Activated T-cell treated with anti-CD3 and anti-CD28 coated beads, Interleukin-2, amount 50 U/mL, for 24 hours (primary cell): ENCODE measurements around the gene GIPC1.
A peak's percentile ranks its signal among the peaks of the same experiment; 100 is the strongest.

Source experiments
- DNase-seq: peaks from one replicate; pipeline ENCODE4 v3.0.0-alpha.2; 2020
- H3K27ac Mint-ChIP-seq: 2 replicates; pipeline ENCODE4 v1.8.0; 2020; ENCODE audit warnings: mild to moderate bottlenecking, mixed read lengths
- H3K27me3 Mint-ChIP-seq: 2 replicates; pipeline ENCODE4 v1.8.0; 2020; ENCODE audit warnings: mixed read lengths
- H3K36me3 Mint-ChIP-seq: 2 replicates; pipeline ENCODE4 v1.8.0; 2020; ENCODE audit warnings: low read depth, mixed read lengths
- H3K4me1 Mint-ChIP-seq: 2 replicates; pipeline ENCODE4 v1.8.0; 2020; ENCODE audit warnings: low read depth, mixed read lengths
- H3K4me3 Mint-ChIP-seq: 2 replicates; pipeline ENCODE4 v1.8.0; 2020; ENCODE audit warnings: mild to moderate bottlenecking, moderate library complexity, mixed read lengths
- H3K9me3 Mint-ChIP-seq: 2 replicates; pipeline ENCODE4 v1.8.0; 2020; ENCODE audit warnings: mixed read lengths

GIPC1 gene

DNA sequence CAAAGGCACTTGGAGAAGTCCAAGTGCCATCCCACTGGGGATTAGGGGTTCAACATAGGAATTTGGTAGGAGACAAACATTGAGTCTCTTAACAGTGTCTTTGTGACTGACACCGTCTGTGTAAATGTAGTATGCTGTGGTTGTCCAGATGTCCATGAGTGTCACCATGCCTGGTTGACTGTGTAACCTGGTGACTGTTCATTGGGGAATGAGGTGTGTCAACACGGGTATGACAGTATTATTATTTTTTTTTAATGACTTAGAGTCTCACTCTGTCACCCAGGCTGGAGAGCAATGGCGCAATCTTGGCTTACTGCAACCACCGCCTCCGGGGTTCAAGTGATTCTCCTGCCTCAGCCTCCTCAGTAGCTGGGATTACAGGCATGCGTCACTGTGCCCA lies 46.6 kb downstream of the GIPC1 start:
- no peak for DNase-seq
- Mint-ChIP-seq H3K9me3 (no peaks in the 10 kb centered on the region), H3K4me1 (peaks cover 18% of the 10 kb centered on the region), H3K36me3 (peaks cover 89% of the 10 kb centered on the region), H3K27ac (peak overlapping the region; percentile 44), H3K27me3 (no peaks in the 10 kb centered on the region), H3K4me3 (no peak overlapping the region)

DNA sequence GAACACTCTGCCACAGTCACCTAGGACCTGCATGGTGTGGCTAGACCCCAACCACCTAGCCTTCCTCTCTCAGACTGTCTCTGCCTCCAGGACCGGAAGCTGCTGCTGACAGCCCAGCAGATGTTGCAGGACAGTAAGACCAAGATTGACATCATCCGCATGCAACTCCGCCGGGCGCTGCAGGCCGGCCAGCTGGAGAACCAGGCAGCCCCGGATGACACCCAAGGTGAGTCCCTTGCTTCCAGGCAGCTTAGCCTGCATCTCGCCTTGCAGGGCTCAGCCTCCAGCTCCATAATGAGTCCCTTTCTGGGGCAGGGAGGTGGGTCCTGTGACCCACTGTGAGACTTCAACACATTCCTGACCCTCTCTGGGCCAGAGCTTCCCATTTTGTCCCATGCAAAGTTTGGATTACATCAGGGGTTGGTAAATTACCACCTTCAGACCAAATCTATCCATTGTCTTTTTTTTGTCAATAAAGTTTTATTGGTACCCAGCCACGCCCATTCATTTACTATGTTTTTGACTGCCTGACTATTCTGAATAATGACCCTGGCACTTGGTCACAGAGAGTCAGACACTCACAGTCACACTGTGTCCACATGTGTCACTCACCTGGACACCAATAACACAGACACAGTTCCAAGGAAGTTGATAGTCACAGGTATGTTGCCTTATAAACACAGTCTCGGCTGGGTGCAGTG lies 49.4 kb downstream of the GIPC1 start:
- peak overlapping the region; percentile 17 for H3K27ac Mint-ChIP-seq
- no peaks in the 10 kb centered on the region for H3K27me3 Mint-ChIP-seq
- no peak for DNase-seq
- H3K4me3 Mint-ChIP-seq = no peak overlapping the region
- peaks cover 95% of the 10 kb centered on the region for H3K36me3 Mint-ChIP-seq
- H3K4me1 Mint-ChIP-seq = peaks cover 26% of the 10 kb centered on the region
- no peaks in the 10 kb centered on the region for H3K9me3 Mint-ChIP-seq

DNA sequence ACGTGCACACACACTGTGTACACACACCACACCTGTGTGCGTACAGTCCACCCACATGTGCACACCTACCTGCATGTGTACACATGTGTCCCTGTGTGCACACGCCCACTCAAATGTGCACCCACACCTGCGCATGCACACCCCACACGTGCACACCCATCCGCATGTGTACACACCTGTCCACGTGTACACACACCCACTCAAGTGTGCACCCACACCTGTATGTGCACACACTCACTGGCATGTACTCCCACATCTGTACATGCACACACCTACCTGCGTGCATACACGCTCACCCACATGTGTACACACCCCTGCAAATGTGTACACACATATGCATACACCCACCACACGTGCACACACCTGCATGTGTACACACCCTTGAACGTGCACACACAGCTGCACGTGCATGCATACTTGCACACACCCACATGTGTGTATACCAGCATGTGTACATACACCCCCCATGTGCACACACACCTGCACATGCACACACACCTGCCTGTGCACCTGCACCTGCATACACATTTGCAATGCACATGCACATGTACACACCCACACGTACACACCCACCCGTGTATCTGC lies 52.2 kb downstream of the GIPC1 start:
- H3K4me1 Mint-ChIP-seq = peaks cover 38% of the 10 kb centered on the region
- DNase-seq = no peak
- peaks cover 81% of the 10 kb centered on the region for H3K36me3 Mint-ChIP-seq
- H3K27me3 Mint-ChIP-seq = no peaks in the 10 kb centered on the region
- no peak overlapping the region for H3K27ac Mint-ChIP-seq
- no peaks in the 10 kb centered on the region for H3K9me3 Mint-ChIP-seq
- H3K4me3 Mint-ChIP-seq = no peak overlapping the region

DNA sequence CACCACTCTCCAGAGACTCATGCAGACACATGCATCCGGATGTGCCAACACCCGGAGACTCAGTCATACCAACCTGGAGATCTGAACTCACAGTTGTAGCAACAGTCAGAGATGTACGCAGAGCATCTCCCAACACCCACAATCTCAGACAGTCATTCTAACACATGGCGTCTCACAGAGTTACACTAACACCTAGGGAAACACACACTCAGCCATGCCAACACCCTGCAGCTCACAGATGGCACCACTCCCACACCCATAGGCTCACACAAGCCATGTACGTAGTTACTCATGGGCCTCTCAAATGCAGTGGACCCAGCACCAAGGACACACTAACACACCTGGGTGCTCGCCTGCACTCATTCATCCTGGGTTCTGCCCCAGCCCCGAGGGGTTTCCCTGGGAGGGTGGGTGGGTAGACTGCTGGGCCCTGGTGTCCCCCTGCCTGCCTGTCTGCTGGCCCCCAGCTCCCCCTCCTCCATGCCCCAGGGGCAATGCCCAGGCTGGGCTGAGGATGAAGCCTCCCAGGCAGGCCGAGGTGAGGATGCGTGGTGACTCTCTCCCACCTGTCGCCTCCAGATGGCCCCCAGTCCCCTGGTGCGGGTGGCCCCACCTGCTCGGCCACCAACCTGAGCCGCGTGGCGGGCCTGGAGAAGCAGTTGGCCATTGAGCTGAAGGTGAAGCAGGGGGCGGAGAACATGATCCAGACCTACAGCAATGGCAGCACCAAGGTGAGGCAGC lies 52.9 kb downstream of the GIPC1 start:
- H3K27me3 Mint-ChIP-seq = no peaks in the 10 kb centered on the region
- H3K9me3 Mint-ChIP-seq = no peaks in the 10 kb centered on the region
- no peak for DNase-seq
- H3K36me3 Mint-ChIP-seq = peaks cover 76% of the 10 kb centered on the region
- H3K4me1 Mint-ChIP-seq = peaks cover 38% of the 10 kb centered on the region
- H3K4me3 Mint-ChIP-seq = no peak overlapping the region
- peak overlapping the region; percentile 66 for H3K27ac Mint-ChIP-seq

DNA sequence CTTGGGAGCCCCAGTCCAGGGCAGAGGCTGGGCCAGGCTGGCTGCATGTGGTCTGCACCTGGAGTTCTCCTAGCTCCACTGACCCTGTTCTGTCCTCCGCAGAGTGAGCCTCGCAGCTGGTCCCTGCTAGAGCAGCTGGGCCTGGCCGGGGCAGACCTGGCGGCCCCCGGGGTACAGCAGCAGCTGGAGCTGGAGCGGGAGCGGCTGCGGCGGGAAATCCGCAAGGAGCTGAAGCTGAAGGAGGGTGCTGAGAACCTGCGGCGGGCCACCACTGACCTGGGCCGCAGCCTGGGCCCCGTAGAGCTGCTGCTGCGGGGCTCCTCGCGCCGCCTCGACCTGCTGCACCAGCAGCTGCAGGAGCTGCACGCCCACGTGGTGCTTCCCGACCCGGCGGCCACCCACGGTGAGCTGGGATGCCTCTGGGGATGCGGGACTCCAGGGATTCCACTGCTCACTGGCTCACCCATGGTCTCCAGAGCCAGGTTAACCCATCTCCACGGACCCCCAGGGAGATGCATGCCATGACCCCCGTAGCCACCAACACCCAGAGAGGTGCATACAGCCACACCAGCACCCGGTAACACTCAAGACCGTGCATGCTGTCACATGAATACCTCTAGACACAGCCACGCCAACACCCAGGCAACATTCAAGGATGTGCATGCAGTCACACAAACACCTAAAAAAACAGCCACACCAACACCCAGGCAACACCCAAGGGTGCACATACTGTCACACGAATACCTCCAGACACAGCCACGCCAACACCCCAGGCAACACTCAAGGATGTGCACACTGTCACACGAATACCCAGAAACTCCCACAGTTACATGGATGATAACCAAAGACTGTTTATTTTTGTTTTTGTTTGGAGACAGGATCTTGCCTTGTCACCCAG lies 54.6 kb downstream of the GIPC1 start:
- H3K4me3 Mint-ChIP-seq = peak overlapping the region; percentile 87
- H3K27me3 Mint-ChIP-seq = no peaks in the 10 kb centered on the region

DNA sequence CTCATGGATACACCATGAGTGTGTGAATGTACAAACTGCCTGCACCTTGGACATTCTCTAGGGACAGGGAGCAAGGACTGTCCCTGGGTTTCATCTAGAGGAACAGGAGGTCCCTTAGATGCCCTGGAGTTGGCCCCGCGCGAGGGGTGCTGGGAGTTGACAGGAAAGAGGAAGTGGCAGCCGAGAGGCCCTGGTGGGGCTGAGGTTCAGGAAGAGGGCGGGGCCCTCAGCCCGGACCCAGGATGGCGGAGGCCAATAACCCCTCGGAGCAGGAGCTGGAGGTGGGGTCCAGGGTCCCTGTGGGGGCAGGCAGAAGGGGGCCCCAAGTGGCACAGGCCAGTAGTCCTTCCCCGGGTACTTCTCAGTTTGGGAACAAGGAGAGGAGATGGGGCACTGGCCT lies 55.9 kb downstream of the GIPC1 start:
- H3K27me3 Mint-ChIP-seq = no peaks in the 10 kb centered on the region
- peak; percentile 85 for DNase-seq
- H3K27ac Mint-ChIP-seq = peak overlapping the region; percentile 94
- no peaks in the 10 kb centered on the region for H3K9me3 Mint-ChIP-seq
- peaks cover 47% of the 10 kb centered on the region for H3K4me1 Mint-ChIP-seq
- peaks cover 67% of the 10 kb centered on the region for H3K36me3 Mint-ChIP-seq
- peak overlapping the region; percentile 87 for H3K4me3 Mint-ChIP-seq

More for the DNA sequence above, 54.6 kb downstream of the GIPC1 start:
- peaks cover 75% of the 10 kb centered on the region for H3K36me3 Mint-ChIP-seq
- peaks cover 44% of the 10 kb centered on the region for H3K4me1 Mint-ChIP-seq
- peak overlapping the region; percentile 35 for H3K27ac Mint-ChIP-seq
- H3K9me3 Mint-ChIP-seq = no peaks in the 10 kb centered on the region
- DNase-seq = no peak

DNA sequence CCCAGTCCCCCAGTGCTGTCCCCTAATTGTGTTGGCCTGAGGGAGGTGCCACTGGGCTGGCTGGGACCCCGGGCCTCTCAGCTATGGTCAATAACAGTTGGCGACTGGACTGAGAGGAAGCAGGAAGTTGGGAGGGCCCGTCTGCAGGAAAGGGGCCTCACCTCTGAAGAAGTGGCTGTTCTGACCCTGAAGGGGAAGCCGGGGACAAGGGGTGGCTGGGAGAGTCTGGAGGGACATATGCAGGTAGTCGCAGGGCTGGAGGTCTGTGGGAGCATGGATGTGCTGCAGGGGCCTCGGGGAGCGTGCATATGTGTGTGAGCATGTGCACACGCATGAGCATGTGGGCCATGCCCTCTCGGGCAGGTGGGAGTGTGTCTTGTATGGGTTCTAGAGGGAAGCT lies 56.9 kb downstream of the GIPC1 start:
- H3K4me3 Mint-ChIP-seq = peak overlapping the region; percentile 87
- H3K9me3 Mint-ChIP-seq = no peaks in the 10 kb centered on the region
- no peaks in the 10 kb centered on the region for H3K27me3 Mint-ChIP-seq
- H3K27ac Mint-ChIP-seq = peak overlapping the region; percentile 89
- DNase-seq = no peak
- peaks cover 64% of the 10 kb centered on the region for H3K36me3 Mint-ChIP-seq
- H3K4me1 Mint-ChIP-seq = peaks cover 53% of the 10 kb centered on the region

DNA sequence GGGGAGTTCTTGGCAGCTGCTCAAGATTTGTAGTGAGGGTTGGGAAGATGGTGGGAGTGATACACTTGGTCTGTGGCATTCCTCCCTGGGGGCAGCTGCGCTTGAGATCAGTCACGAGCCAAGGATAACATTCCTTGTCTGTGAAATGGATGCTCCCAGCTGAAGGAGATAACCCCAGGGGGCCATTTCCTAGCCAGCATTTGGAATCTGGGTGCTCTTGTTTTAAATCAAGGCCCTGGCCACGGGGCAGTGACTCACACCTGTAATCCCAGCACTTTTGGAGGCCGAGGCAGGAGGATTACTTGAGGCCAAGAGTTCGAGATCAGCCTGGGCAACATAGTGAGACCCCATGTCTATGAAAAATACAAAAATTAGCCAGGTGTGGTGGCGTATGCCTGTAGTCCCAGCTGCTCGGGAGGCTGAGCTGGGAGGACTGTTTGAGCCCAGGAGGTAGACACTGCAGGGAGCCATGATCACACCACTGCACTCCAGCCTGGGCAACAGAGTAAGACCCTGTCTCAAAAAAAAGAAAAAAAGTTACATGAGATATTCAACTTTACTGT lies 58.3 kb downstream of the GIPC1 start:
- peaks cover 52% of the 10 kb centered on the region for H3K4me1 Mint-ChIP-seq
- no peak overlapping the region for H3K4me3 Mint-ChIP-seq
- peaks cover 53% of the 10 kb centered on the region for H3K36me3 Mint-ChIP-seq
- DNase-seq = no peak
- no peaks in the 10 kb centered on the region for H3K27me3 Mint-ChIP-seq
- no peaks in the 10 kb centered on the region for H3K9me3 Mint-ChIP-seq
- peak overlapping the region; percentile 89 for H3K27ac Mint-ChIP-seq

DNA sequence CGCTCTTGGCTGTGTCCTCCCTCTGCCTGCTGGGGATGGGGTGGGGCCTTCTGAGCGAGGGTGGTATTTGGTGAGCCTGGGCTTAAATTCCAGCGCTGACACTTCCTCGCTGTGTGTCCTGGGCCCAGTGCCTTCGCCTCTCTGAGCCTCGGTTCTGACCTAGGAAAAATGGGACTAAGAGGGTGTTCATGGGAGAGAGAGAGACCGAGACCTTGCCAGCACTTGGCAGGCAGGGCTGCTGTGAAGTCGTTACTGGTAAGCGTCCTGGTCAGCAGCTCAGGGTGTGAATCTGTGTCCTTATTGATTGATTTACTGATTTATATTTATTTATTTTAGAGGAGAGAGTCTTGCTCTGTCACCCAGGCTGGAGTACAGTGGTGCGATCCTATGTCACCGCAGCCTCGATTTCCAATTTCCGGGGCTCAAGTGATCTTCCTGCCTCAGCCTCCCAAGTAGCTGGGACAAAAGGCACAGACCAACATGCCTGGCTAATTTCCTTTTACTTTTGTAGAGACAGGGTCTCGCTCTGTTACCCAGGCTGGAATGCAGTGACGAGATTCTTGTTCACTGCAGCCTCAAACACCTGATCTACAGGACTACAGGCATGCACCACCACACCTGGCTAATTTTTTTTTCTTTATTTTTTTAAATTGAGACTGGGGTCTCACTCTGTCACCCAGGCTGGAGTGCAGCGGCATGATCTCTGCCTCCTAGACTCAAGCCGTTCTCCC lies 60.4 kb downstream of the GIPC1 start:
- Mint-ChIP-seq H3K4me1 (peaks cover 52% of the 10 kb centered on the region), H3K27ac (peak overlapping the region; percentile 90), H3K9me3 (no peaks in the 10 kb centered on the region), H3K36me3 (peaks cover 36% of the 10 kb centered on the region), H3K4me3 (peak overlapping the region; percentile 82), H3K27me3 (no peaks in the 10 kb centered on the region)
- no peak for DNase-seq

DNA sequence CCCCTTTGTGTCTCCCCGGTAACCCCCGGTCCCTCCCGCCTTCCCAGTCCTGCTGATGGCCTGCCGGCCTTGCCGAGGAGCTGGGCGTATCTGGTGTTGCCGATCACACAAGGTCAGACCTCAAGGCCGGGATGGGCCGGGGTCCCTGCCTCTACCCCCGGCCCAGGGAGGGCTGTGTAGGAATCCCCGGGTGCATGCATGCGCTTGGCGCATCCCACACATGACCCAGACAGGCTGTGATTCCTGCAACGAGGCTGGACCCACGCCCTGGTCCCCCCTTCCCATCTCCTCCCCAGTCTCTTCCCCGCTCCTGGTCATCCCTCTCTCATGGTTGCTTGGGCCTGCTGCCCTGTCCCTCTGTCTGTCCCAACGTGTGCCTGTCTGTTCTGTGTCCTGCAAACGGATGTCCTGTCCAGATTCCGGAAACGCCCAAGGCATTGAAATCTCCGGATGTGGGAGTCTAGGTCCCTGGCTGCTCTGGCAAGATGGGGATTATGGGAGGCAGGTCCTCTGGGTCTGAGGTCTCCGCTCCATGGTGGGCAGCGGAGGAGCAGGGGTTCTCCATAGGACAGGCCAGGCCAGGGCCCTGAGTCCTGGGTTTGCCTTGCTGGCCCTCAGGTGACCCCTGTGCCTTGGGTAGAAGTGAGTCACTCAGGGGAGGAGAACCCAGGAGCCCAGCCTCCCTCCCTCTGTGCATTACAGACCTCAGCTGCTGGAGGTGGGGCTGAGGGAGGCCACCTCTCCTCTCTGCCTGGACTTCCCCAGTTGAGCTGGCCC lies 61.2 kb downstream of the GIPC1 start:
- Mint-ChIP-seq H3K4me1 (peaks cover 45% of the 10 kb centered on the region), H3K4me3 (peak overlapping the region; percentile 82), H3K36me3 (peaks cover 30% of the 10 kb centered on the region), H3K27ac (peak overlapping the region; percentile 90), H3K27me3 (no peaks in the 10 kb centered on the region), H3K9me3 (no peaks in the 10 kb centered on the region)
- DNase-seq = peak; percentile 53

DNA sequence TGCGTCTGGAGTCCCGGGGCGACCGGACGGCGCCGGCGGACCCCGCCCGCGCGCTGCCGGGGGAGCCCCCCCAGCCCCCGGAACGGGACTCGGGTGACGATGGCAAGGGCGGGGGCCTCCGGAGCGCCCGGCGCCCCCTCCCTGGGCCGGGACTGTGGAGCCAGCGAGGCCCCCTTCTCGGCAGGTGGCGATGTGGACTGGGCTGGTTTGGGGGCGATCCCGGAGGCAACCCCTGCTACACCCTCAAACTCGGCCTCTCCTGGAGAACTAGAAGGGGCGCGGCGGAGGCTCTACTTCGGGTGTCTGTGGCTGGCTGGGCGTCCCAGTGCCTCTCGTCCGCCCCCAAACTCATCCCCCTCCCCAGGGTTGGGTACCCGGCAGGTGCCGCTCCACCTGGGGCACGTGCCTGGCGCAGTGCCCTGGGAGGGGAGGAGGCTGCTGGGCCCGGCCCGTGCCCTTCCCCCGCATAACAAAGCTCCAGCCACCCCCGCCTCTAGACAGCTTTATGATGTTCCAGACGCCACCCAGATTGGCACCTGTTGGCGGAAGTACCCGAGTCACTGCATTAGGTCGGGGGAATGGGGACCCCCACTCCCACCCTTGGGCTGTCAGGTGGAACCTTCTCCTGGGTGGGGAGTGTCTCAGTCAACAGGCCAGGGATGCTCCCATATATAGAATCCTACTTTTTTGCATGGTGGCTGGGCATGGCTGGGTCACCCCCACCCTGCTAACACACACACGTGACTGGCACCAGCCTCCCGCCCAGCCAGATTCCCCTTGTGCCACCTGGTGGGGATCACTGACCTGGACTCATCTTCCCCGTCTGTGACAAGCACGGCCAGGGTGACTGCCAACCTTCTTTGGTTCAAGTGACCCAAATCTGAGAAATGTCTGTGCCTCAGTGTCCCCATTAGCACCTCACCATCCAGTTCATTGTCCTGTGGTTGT lies 62.1 kb downstream of the GIPC1 start:
- Mint-ChIP-seq H3K27me3 (no peaks in the 10 kb centered on the region), H3K36me3 (peaks cover 30% of the 10 kb centered on the region), H3K9me3 (no peaks in the 10 kb centered on the region), H3K4me3 (peak overlapping the region; percentile 82), H3K27ac (peak overlapping the region; percentile 90), H3K4me1 (peaks cover 38% of the 10 kb centered on the region)
- peak; percentile 62 for DNase-seq
